ENCODE results near the gene FKTN.
"Not testable (repeated sequence)": the region's sequence is repeated elsewhere in the genome, so short reads cannot be mapped to it uniquely, and the experiment has no call there.

FKTN gene

DNA sequence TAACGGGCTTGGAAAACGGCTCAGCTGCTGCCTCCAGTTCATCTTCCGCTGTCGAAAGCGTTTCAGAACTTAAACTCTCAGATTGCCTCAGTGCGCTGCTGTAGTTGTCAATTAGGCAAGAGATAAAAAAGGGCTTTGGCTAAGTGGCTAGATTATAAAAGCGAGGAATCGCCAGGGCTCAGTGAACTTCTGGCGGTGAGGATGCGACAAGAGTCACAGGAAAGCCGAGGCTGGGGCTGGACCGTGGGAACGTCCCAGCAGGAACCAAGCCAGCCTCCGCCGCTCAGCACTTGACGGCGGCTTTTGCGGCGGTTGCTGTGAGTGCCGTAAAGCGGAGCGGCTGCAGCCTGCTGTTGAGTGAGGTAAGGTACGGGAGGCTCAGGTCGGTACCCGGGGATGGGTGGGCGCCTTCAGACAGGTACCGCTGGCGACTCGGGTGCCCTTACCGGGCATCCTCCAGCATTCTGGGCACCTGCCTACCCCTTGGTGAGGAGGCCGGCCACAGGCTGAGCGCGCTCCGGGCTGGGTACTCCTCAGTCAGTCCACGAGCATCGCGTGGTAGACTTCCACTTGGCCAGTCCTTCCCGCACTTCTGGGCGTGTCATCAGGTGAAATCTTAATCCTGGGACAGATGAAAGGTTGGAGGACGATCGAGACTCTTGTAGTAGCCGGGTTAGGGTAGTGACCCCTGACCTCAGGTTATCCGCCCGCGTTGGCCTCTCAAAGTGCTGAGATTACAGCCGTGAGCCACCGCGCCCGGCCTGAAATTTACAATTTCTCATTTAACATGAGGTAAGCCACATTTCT is at the start of gene FKTN:
Gene FKTN (plus strand): TSS at position 328 of the 807 bp plus-strand sequence. CDS start 16,902 bp downstream, outside the sequence.
- Histone ChIP-seq H3K27ac (ENCODE audit: low read length) (peak within 1 kb of the TSS; percentile 26), H3K36me3 (ENCODE audit: control insufficient read depth in 2 of 2, insufficient read depth in 2 of 2, low read length in 2 of 2) (no peaks in the 10 kb centered on the region), H3K4me1 (ENCODE audit: control insufficient read depth, insufficient read depth, low read length) (peaks cover 3% of the 10 kb centered on the region), H3K4me3 (ENCODE audit: low read length in 2 of 2) (peak within 1 kb of the TSS; percentile 83 to 97), H3K27me3 (ENCODE audit: control insufficient read depth in 1 of 2, insufficient read depth in 2 of 2, low read length in 2 of 2) (no peaks in the 10 kb centered on the region), H3K9ac (ENCODE audit: low read length in 2 of 2) (peak within 1 kb of the TSS; percentile 69 to 77), H3K9me3 (ENCODE audit: control insufficient read depth in 2 of 2, low read length in 2 of 2) (no peaks in the 10 kb centered on the region)

- H3K27me3 ChIP-seq (ENCODE audit: control insufficient read depth in 1 of 2, insufficient read depth in 2 of 2, low read length in 2 of 2) = no peaks in the 10 kb centered on the region
- H3K4me1 ChIP-seq (ENCODE audit: control insufficient read depth, insufficient read depth, low read length) = no peaks in the 10 kb centered on the region
- H3K9me3 ChIP-seq (ENCODE audit: control insufficient read depth in 2 of 2, low read length in 2 of 2) = no peaks in the 10 kb centered on the region
- peaks cover 0 to 3% of the 10 kb centered on the region in 2 donors for H3K36me3 ChIP-seq (ENCODE audit: control insufficient read depth in 2 of 2, insufficient read depth in 2 of 2, low read length in 2 of 2)
- H3K27ac ChIP-seq (ENCODE audit: low read length) = no peak overlapping the region
- H3K9ac ChIP-seq (ENCODE audit: low read length in 2 of 2) = no peak overlapping the region
- H3K4me3 ChIP-seq (ENCODE audit: low read length in 2 of 2) = no peak overlapping the region
These were observed 49.4 kb upstream of the FKTN start for GRCh38 chr9:105508530-105508929.

GRCh38 chr9:105510024-105510423 is 47.9 kb upstream of the FKTN start:
- Histone ChIP-seq H3K36me3 (ENCODE audit: control insufficient read depth in 2 of 2, insufficient read depth in 2 of 2, low read length in 2 of 2) (peaks cover under 1 to 3% of the 10 kb centered on the region in 2 donors), H3K4me1 (ENCODE audit: control insufficient read depth, insufficient read depth, low read length) (no peaks in the 10 kb centered on the region), H3K9ac (ENCODE audit: low read length in 2 of 2) (no peak overlapping the region), H3K27me3 (ENCODE audit: control insufficient read depth in 1 of 2, insufficient read depth in 2 of 2, low read length in 2 of 2) (no peaks in the 10 kb centered on the region), H3K4me3 (ENCODE audit: low read length in 2 of 2) (no peak overlapping the region), H3K27ac (ENCODE audit: low read length) (no peak overlapping the region), H3K9me3 (ENCODE audit: control insufficient read depth in 2 of 2, low read length in 2 of 2) (no peaks in the 10 kb centered on the region)

- H3K9me3 ChIP-seq (ENCODE audit: control insufficient read depth in 2 of 2, low read length in 2 of 2) = no peaks in the 10 kb centered on the region
- no peak overlapping the region for H3K9ac ChIP-seq (ENCODE audit: low read length in 2 of 2)
- no peaks in the 10 kb centered on the region for H3K27me3 ChIP-seq (ENCODE audit: control insufficient read depth in 1 of 2, insufficient read depth in 2 of 2, low read length in 2 of 2)
- H3K27ac ChIP-seq (ENCODE audit: low read length) = no peak overlapping the region
- no peak overlapping the region for H3K4me3 ChIP-seq (ENCODE audit: low read length in 2 of 2)
- peaks cover 3% of the 10 kb centered on the region in 2 donors for H3K36me3 ChIP-seq (ENCODE audit: control insufficient read depth in 2 of 2, insufficient read depth in 2 of 2, low read length in 2 of 2)
- H3K4me1 ChIP-seq (ENCODE audit: control insufficient read depth, insufficient read depth, low read length) = no peaks in the 10 kb centered on the region
These were observed 46.5 kb upstream of the FKTN start for GRCh38 chr9:105511446-105511845.

GRCh38 chr9:105515811-105516413 is 42.0 kb upstream of the FKTN start:
- H3K9me3 ChIP-seq (ENCODE audit: control insufficient read depth in 2 of 2, low read length in 2 of 2) = no peaks in the 10 kb centered on the region
- no peaks in the 10 kb centered on the region for H3K27me3 ChIP-seq (ENCODE audit: control insufficient read depth in 1 of 2, insufficient read depth in 2 of 2, low read length in 2 of 2)
- no peak overlapping the region for H3K27ac ChIP-seq (ENCODE audit: low read length)
- H3K4me3 ChIP-seq (ENCODE audit: low read length in 2 of 2) = no peak overlapping the region
- H3K36me3 ChIP-seq (ENCODE audit: control insufficient read depth in 2 of 2, insufficient read depth in 2 of 2, low read length in 2 of 2) = peaks cover 0 to 3% of the 10 kb centered on the region in 2 donors
- H3K9ac ChIP-seq (ENCODE audit: low read length in 2 of 2) = no peak overlapping the region
- H3K4me1 ChIP-seq (ENCODE audit: control insufficient read depth, insufficient read depth, low read length) = no peaks in the 10 kb centered on the region

GRCh38 chr9:105519710-105520369 is 38.1 kb upstream of the FKTN start:
- H3K9me3 ChIP-seq (ENCODE audit: control insufficient read depth in 2 of 2, low read length in 2 of 2); H3K4me1 ChIP-seq (ENCODE audit: control insufficient read depth, insufficient read depth, low read length); H3K9ac ChIP-seq (ENCODE audit: low read length in 2 of 2); H3K27me3 ChIP-seq (ENCODE audit: control insufficient read depth in 1 of 2, insufficient read depth in 2 of 2, low read length in 2 of 2); H3K27ac ChIP-seq (ENCODE audit: low read length); H3K4me3 ChIP-seq (ENCODE audit: low read length in 2 of 2); H3K36me3 ChIP-seq (ENCODE audit: control insufficient read depth in 2 of 2, insufficient read depth in 2 of 2, low read length in 2 of 2): not testable (repeated sequence)

GRCh38 chr9:105520992-105521391 is 36.9 kb upstream of the FKTN start:
- H3K27me3 ChIP-seq (ENCODE audit: control insufficient read depth in 1 of 2, insufficient read depth in 2 of 2, low read length in 2 of 2); H3K4me1 ChIP-seq (ENCODE audit: control insufficient read depth, insufficient read depth, low read length); H3K9me3 ChIP-seq (ENCODE audit: control insufficient read depth in 2 of 2, low read length in 2 of 2); H3K27ac ChIP-seq (ENCODE audit: low read length); H3K4me3 ChIP-seq (ENCODE audit: low read length in 2 of 2); H3K9ac ChIP-seq (ENCODE audit: low read length in 2 of 2); H3K36me3 ChIP-seq (ENCODE audit: control insufficient read depth in 2 of 2, insufficient read depth in 2 of 2, low read length in 2 of 2): not testable (repeated sequence)

DNA sequence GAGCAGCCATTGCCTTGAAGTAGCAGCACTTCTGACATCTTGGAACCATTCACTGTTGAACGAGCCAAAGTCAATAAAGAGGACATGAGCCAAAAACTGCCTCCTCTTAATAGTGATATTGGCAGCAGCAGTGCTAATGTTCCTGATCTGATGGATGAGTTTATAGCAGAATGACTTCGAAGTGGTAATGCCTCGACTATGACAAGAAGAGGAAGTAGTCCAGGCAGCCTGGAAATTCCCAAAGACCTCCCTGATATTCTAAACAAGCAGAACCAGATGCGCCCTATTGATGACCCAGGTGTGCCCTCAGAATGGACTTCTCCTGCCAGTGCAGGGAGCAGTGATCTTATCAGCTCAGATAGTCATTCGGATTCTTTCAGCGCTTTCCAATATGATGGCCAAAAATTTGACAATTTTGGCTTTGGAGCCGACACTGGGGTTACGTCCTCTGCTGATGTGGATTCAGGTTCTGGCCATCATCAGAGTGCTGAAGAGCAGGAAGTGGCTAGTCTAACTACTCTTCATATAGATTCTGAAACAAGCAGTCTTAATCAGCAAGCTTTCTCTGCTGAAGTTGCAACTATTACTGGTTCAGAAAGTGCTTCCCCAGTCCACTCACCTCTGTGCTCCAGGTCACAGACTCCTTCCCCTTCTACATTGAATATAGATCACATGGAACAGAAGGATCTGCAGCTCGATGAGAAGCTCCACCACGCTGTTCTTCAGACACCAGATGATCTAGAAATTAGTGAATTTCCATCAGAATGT is 35.1 kb upstream of the FKTN start:
- H3K36me3 ChIP-seq (ENCODE audit: control insufficient read depth in 2 of 2, insufficient read depth in 2 of 2, low read length in 2 of 2); H3K9me3 ChIP-seq (ENCODE audit: control insufficient read depth in 2 of 2, low read length in 2 of 2); H3K9ac ChIP-seq (ENCODE audit: low read length in 2 of 2); H3K27me3 ChIP-seq (ENCODE audit: control insufficient read depth in 1 of 2, insufficient read depth in 2 of 2, low read length in 2 of 2); H3K4me3 ChIP-seq (ENCODE audit: low read length in 2 of 2); H3K27ac ChIP-seq (ENCODE audit: low read length); H3K4me1 ChIP-seq (ENCODE audit: control insufficient read depth, insufficient read depth, low read length): not testable (repeated sequence)

GRCh38 chr9:105531530-105531929 is 26.4 kb upstream of the FKTN start:
- no peak overlapping the region for H3K27ac ChIP-seq (ENCODE audit: low read length)
- no peaks in the 10 kb centered on the region for H3K9me3 ChIP-seq (ENCODE audit: control insufficient read depth in 2 of 2, low read length in 2 of 2)
- no peak overlapping the region for H3K4me3 ChIP-seq (ENCODE audit: low read length in 2 of 2)
- H3K9ac ChIP-seq (ENCODE audit: low read length in 2 of 2) = no peak overlapping the region
- peaks cover 0 to 5% of the 10 kb centered on the region in 2 donors for H3K36me3 ChIP-seq (ENCODE audit: control insufficient read depth in 2 of 2, insufficient read depth in 2 of 2, low read length in 2 of 2)
- no peaks in the 10 kb centered on the region for H3K4me1 ChIP-seq (ENCODE audit: control insufficient read depth, insufficient read depth, low read length)
- no peaks in the 10 kb centered on the region for H3K27me3 ChIP-seq (ENCODE audit: control insufficient read depth in 1 of 2, insufficient read depth in 2 of 2, low read length in 2 of 2)

- Histone ChIP-seq H3K27me3 (ENCODE audit: control insufficient read depth in 1 of 2, insufficient read depth in 2 of 2, low read length in 2 of 2) (no peaks in the 10 kb centered on the region), H3K9me3 (ENCODE audit: control insufficient read depth in 2 of 2, low read length in 2 of 2) (no peaks in the 10 kb centered on the region), H3K9ac (ENCODE audit: low read length in 2 of 2) (no peak overlapping the region), H3K4me3 (ENCODE audit: low read length in 2 of 2) (no peak overlapping the region), H3K4me1 (ENCODE audit: control insufficient read depth, insufficient read depth, low read length) (no peaks in the 10 kb centered on the region), H3K27ac (ENCODE audit: low read length) (no peak overlapping the region), H3K36me3 (ENCODE audit: control insufficient read depth in 2 of 2, insufficient read depth in 2 of 2, low read length in 2 of 2) (peaks cover 0 to 5% of the 10 kb centered on the region in 2 donors)
These were observed 21.8 kb upstream of the FKTN start for GRCh38 chr9:105535920-105536668.

All from stomach smooth muscle (tissue), 2 donors.